Stomach (tissue), 4 donors: Measurements from ENCODE around the gene C3orf22.

Source experiments
- EP300 ChIP-seq: sonication (generic); formaldehyde crosslinking; IDR thresholded peaks from one replicate; pipeline ENCODE4 v1.6.1; 2017; ENCODE audit warnings: antibody characterized with exemption
- POLR2A ChIP-seq, 4 donors: fragments of 450-650 bp; IDR thresholded peaks; one replicate each; pipeline ENCODE4 v1.6.1; 2016; ENCODE audit warnings: antibody characterized with exemption in 4 of 4, control low read depth in 2 of 4, mild to moderate bottlenecking in 1 of 4, moderate library complexity in 1 of 4
- POLR2AphosphoS5 ChIP-seq, 3 donors: sonication (generic); formaldehyde crosslinking; IDR thresholded peaks; one replicate each; pipeline ENCODE4 v1.6.1; 2016; ENCODE audit warnings: antibody characterized with exemption in 3 of 3
- TF ChIP-seq, protein P1 (sequence below), 7 experiments: fragments of 450-650 bp in 4 of 7; fragments of 200-600 bp in 3 of 7; sonication (generic) in 3 of 7; IDR thresholded peaks; one replicate each; pipeline ENCODE4 v1.5.1; 2016 to 2019; ENCODE audit warnings: antibody characterized with exemption in 7 of 7, control low read depth in 2 of 7, mild to moderate bottlenecking in 1 of 7

- TF ChIP-seq, protein P1, sequence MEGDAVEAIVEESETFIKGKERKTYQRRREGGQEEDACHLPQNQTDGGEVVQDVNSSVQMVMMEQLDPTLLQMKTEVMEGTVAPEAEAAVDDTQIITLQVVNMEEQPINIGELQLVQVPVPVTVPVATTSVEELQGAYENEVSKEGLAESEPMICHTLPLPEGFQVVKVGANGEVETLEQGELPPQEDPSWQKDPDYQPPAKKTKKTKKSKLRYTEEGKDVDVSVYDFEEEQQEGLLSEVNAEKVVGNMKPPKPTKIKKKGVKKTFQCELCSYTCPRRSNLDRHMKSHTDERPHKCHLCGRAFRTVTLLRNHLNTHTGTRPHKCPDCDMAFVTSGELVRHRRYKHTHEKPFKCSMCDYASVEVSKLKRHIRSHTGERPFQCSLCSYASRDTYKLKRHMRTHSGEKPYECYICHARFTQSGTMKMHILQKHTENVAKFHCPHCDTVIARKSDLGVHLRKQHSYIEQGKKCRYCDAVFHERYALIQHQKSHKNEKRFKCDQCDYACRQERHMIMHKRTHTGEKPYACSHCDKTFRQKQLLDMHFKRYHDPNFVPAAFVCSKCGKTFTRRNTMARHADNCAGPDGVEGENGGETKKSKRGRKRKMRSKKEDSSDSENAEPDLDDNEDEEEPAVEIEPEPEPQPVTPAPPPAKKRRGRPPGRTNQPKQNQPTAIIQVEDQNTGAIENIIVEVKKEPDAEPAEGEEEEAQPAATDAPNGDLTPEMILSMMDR (IDR thresholded peaks at IDR 0.05) = no peak
- TF ChIP-seq EP300 (no peak), POLR2A (IDR thresholded peaks at IDR 0.05) (no peak), POLR2AphosphoS5 (IDR thresholded peaks at IDR 0.05) (no peak)
Observed at GRCh38 chr3:126517986-126518778, 40.5 kb downstream of the C3orf22 start.
